HuH-7 (cell line): ENCODE measurements around the gene NIBAN1.
"Not testable (repeated sequence)": the region's sequence is repeated elsewhere in the genome, so short reads cannot be mapped to it uniquely, and the experiment has no call there.

Experiments
- DNase-seq: peaks from one replicate; pipeline ENCODE4 v3.0.0; 2011; ENCODE audit warnings: low spot score

NIBAN1 gene, protein sequence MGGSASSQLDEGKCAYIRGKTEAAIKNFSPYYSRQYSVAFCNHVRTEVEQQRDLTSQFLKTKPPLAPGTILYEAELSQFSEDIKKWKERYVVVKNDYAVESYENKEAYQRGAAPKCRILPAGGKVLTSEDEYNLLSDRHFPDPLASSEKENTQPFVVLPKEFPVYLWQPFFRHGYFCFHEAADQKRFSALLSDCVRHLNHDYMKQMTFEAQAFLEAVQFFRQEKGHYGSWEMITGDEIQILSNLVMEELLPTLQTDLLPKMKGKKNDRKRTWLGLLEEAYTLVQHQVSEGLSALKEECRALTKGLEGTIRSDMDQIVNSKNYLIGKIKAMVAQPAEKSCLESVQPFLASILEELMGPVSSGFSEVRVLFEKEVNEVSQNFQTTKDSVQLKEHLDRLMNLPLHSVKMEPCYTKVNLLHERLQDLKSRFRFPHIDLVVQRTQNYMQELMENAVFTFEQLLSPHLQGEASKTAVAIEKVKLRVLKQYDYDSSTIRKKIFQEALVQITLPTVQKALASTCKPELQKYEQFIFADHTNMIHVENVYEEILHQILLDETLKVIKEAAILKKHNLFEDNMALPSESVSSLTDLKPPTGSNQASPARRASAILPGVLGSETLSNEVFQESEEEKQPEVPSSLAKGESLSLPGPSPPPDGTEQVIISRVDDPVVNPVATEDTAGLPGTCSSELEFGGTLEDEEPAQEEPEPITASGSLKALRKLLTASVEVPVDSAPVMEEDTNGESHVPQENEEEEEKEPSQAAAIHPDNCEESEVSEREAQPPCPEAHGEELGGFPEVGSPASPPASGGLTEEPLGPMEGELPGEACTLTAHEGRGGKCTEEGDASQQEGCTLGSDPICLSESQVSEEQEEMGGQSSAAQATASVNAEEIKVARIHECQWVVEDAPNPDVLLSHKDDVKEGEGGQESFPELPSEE

DNA sequence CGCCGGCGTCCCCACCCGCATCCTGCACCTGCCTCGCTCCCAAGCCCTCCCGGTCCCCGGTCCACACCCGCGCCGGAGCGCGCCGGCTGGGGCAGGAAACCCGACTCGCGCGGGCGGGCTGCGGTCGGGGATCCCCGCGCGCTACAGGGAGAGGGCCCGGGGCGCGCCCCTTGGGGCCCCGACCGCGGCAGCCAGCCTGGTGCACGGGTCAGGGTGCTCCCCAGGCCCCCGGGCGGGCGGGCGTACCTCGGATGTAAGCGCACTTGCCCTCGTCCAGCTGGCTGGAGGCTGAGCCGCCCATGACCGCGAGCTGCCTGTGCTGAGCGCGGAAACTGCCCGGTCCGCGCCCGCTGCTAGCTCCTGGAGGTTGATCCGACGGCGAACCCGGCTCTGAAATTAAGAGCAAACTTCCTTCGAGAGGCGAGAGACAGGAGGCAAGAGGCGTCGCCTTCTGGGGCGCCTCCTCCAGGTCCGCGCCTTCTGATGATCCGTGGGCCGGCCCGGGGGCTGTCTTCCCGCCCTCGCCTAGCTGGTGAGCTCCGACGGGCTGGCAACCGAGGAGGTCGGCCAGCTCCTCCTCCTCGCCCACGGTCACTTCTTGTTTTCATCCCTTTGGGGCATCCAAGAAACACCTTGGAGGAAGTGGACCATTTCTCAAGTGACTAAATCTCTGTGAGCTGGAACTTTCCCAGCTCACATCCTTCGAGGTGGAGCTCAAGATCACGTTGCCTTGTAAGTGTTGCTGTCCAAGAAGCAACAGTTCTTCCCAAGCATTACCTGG lies at the start of gene NIBAN1:
TSS of gene NIBAN1 (minus strand) at position 453 of the 781 bp plus-strand sequence. CDS start at position 301, 152 bp downstream.
- DNase-seq: no peak

DNA sequence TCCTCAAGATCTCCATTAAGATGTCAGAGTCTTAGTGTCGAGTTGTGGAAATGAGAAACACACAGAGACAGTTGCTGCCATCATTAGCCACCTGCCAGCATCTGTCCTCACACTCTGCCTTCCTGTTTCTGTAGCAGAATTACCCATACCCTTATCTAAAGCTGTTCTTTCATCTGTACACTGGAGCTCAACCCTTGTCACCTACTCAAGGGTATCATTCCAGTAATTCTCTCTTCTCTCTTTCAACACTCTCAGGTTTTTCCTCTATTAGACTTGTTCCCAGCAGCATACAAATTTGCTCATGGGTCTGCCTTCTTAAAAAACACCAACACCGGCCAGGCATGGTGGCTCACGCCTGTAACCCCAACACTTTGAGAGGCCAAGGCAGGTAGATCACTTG lies 43.7 kb upstream of the NIBAN1 start:
- DNase-seq: no peak

DNA sequence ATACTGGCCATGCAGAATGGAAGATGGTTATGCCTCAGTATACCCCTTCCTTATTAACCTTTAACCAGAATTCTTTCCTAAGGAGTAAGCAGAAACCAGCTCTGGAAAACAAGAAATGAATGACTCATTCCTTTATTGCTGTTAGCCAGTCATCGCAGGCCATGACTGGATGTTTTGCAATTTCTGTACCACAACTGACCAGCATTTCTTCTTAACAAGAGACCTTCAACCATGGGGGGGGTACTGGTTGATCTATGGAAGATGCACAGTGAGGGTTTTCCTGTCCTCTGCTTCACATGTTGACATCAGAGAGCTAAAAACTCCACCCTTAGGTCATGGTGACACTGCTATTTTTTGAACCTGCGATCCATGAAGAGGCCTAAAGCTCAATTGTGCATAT lies 43.0 kb upstream of the NIBAN1 start:
- DNase-seq: no peak

DNA sequence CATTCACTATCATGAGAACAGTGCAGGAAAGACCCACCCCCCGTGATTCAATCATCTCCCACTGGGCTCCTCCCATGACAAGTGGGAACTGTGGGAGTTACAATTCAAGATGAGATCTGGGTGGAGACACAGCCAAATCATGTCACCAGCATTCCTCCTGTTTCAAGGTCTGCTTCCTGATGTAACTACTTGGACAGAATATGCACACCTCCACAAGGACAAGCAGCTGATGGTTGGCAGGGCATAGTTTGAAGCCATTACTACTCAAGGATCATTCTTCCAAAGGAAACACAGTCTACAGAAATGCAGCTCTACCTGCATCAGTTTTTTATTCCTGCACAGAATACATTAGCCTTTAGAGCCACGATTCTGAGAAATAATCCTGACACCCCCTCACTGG lies 42.6 kb upstream of the NIBAN1 start:
- no peak for DNase-seq

DNA sequence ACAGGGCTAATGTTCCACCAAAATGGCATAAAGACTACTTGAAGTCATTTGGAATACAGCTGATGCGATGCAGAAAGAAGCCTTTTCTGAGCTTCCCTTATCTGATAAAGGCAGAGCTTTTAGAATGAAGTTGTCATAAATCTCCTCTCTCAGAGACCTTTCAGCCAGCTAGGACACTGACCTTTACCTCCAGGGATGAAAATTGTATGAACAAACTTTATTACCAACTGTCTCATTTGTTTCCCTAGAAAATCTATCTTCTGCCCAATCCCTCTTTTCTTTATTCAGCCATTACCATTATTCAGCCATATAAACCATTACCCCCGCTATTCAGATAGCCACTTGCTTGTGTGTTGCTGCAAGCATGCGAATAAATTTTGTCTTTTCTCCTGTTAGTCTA lies 41.3 kb upstream of the NIBAN1 start:
- no peak for DNase-seq

DNA sequence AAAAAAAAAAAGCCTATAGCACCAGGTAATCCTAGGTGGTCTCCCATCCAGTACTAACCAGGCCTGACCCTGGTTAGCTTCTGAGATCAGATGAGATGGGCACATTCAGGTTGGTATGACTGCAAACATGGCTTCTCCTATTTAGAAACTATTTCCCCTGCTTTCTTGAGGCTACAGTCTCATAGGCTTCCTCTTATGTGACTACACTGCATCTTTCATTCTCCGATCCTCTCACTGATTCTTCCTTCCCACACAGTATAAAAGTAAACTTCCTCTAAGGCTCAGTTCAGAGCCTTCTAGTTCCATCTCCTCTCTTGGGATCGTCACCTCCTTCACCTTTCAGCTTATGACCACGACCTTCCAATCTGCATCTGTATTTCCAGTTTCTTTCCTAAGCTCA lies 40.6 kb upstream of the NIBAN1 start:
- DNase-seq: no peak

DNA sequence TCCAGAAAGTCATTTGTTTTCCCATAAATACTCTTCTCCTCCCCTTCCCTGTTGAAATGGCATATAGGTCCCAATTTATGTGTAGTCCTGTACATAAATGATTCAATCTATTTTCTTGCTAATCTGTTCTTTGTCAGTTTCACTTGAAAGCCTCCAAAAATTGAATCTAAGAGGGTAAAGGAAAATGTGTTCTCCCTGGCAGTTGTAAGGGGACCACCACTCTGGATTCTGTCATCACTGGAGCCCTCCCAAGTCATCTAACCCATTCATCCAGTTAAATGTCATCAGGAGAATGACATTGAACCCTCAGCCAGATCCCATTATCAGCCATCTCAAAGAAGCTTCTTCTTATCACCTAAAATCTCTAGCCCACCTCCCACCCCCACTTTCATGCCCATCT lies 36.1 kb upstream of the NIBAN1 start:
- DNase-seq: no peak

DNA sequence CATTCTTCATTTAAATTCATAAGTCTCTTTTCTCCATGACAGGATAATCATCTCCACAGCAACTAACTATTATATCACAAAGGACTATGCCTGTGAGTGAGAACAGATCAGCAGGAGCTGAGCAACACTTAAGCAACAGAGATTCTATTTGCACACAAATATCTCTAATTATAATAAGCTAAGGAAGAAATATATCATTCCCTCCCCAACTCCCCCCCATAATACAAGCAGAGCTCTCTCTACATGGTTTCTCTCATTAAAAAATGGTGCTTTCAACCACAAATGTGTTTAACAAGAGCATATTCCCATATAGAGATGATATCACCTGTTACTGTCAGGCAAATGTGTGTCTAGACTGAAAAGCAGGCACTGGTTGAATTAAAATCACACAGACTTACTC lies 34.5 kb upstream of the NIBAN1 start:
- DNase-seq: no peak

DNA sequence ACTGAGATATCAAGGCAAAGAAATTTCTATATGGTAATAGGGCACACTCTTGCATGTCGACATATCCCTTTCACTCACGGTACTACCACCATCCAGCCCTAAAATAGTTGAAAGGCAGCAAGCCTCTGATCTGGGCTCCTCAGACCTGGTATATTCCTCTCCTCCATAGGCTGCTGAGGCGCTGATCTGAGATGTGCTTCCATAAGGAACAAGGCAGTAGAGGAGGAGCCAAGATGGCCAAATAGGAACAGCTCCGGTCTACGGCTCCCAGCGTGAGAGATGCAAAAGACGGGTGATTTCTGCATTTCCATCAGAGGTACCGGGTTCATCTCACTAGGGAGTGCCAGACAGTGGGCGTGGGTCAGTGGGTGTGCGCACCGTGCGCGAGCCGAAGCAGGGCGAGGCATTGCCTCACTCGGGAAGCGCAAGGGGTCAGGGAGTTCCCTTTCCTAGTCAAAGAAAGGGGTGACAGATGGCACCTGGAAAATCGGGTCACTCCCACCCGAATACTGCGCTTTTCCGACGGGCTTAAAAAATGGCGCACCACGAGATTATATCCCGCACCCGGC lies 27.1 kb upstream of the NIBAN1 start:
- DNase-seq: not testable (repeated sequence)

DNA sequence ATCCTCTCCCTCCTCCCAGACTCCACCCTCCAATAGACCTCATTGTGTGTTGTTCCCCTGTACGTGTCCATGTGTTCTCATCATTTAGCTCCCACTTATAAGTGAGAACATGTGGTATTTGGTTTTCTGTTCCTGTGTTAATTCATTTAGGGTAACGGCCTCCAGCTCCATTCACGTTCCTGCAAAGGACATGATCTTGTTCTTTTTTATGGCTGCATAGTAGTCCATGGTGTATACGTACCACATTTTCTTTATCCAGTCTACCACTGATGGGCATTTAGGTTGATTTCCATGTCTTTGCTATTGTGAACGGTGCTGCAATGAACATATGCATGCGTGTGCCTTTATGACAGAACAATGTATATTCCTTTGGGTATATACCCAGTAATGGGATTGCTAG lies 25.7 kb upstream of the NIBAN1 start:
- DNase-seq: not testable (repeated sequence)

DNA sequence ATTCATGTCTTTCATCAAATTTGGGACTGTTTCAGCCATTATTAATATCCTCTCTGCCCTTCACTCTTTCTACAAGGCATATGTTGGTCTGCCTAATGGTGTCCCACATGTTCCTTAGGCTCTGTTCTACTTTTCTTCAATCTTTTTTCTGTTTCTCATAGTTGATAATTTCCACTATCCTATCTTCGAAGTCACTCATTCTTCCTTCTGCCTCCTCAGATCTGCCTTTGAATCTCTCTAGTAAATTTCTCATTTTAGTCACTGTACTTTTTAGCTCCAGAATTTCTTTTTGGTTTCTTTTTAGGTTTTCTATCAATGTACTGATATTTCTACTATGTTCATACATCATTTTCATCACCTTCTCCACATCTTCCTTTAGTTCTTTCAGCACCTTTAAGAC lies 20.0 kb upstream of the NIBAN1 start:
- no peak for DNase-seq

DNA sequence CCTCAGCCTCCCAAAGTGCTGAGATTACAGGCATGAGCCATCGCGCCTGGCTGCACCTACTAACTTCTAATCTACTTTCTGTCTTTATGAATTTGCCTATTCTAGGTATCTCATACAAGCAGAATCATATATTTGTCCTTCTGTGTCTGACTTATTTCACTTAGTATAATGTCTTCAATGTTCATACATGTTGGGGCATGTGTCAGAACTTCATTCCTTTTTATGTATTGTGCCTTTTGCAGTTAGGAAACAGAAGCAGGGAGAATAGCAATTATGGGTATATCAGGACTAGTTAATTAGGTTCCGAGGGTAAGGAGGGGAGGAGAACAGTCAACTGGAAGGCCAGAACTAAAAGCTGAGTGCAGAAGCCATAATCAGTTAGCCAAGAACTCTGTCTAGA lies 18.0 kb upstream of the NIBAN1 start:
- DNase-seq: no peak

DNA sequence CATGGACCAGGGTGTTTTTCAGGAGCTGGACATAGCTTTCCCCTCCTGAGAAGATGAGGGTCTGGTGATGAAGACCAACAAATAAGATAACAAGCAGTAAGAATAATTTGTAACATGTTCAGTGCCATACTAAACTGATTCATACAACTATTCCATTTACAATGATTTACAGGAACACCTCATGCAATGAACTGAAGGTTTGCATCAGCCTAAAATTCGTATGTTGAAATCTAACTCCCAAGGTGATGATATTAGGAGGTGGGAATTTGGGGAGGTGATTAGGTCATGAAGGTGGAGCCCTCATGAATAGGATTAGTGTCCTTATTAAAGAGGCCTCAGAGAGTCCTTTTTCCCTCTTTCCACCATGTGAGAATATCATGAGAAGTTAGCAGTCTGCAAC lies 15.9 kb upstream of the NIBAN1 start:
- DNase-seq: no peak

DNA sequence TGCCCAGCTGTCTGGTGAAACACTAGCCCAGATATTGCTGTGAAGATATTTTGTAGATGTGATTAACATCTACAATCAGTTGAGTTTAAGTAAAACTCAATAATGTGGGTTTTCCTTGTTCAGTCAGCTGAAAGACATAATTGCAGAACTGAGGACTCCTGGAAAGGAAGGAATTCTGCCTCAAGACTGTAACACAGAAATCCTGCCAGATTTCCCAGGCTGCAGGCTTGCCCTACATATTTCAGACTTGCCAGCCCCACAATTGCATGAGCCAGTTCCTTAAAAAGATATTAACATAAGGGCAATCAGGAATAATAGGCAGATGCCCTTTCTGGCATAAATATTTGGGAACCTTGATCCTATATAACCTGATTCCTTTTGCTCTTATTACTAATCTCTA lies 14.2 kb upstream of the NIBAN1 start:
- no peak for DNase-seq

DNA sequence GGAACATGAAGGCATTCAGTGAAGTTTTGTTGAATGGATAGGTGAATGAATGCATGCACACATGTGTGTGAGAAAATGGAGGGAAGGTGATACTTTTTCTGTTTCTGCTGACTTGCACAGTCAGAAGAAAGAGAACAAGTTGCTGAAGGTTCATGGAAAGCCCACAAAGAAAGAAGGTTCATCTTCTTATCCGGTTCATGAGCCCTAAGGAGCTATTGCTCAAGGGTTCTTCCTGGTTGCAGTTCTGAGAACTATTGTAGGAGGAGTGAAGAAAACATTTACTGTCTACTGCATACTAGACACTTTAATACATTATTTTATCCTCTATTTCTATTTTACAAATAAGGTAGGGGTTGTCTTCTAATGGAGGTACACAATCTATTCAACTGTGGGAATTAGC lies 13.4 kb upstream of the NIBAN1 start:
- DNase-seq: no peak

DNA sequence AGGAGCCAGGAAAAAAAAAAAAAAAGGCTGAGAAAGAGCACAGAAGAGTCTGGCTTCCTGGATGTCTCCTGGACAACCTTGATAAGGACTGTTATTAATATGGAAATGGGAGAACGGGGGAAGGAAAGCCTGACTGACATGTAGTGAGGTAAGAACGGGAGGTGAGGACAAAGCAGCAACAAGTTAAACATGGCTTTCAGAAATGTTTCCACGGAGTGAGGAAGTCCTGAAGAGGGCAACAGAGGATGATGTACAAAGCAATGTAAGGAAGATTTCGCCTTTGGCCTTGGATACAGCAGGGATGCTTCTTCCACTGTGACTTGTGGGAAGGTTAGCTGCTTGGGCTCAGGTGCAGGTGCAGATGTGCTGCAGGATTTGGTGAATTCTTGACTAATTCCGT lies 11.9 kb upstream of the NIBAN1 start:
- no peak for DNase-seq

DNA sequence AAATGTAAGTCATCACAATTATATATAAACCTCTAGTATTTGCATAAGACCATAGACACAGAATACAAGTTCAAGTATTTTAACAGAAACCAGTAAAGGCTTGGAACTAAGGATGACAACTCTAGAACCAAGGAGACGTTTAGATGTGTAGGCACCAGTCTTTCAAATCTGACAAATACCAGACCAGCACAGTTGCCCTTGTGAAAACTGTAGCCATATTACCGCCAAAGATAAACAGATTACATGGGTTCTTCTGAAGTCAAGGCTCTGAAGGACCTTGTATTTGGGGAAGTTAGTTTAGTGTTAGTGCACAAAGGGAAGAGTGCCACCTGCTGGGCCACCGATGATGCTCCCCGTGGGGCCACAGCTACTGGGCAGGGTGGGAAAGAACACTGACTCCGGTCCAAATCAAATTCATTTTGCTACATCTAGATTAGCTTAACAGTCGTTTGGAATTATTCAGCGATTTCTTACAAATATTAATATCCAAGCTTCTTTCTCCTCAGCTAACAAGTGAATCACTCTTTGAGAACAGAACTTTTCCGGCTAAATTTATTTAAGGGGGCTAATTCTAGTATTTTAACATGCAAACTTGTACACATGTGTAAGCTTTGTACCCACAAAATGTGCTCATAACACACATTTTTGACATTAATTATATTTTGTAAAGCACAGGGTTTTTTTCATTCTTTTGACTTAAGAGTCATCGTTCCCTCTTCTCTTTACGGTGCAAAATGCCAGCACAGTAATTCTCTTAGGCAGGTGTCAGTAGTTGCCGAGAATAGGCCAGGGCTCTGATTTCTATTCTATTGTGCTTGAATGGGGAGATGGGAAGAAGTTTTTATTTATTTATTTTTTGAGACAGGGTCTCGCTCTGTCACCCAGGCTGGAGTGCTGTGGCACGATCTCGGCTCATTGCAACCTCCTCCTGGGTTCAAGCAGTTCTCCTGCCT lies 8.0 kb upstream of the NIBAN1 start:
- peak; percentile 49 for DNase-seq

DNA sequence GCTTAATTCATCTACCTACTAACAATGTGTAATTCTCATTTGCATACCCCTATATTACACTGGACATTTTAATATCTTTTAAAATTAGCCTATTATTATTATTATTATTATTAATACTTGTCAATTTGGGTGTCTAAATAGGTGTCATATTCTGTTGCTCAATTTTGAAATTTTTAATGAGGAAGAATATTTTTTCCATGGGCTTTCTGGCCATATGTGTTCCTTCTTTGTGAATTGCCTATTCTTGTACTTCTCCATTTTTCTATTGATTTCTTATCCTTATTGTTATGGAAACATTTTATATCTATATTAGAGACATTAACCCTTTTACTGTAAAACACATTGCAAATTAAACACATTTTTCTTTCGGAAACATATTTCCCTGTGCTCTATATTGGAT lies 6.4 kb upstream of the NIBAN1 start:
- no peak for DNase-seq

DNA sequence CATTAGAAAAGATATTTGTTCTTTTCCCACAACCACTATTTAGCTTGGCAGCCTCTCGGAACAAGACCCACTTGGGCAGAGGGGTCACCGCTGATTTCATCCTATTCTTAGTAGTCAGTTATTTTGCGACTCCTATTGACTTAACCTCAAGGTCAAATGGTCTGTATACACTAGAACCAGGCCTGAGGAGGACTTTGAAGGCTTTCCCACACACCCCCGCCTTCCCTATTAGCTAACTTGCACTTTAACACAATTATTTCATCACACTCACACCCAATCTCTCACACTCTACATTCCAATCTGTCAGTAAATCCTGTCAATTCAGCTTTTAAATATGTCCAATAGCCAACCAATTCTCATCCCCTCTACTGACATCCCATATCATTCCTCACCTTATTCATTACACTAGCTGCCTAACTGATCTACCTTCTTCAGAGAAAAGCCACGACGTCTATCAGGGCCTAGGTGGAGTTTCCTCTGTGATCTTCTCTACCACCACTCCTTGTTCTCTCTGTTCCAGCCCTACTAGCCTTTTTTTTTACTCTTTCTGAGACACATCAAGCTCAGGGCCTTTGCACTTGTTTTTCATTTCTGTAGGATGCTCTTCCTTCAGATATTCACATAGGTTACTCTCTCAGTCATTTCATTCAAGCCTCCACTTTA lies 1.0 kb upstream of the NIBAN1 start:
- DNase-seq: peak; percentile 26

DNA sequence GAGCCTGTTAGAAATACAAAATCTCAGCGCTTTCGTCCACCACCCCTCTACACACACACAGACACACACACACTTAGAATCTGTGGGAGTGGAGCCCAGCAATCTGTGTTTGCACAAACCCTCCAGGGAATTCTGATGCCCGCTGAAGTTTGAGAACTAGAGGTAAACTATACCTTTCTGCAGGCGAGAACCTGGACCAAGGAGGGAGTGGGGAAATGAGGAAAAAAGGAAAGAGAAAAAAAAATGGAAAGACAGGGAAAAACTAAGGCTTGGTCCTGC lies 468 bp upstream of the NIBAN1 start:
- DNase-seq: no peak
